ENCODE results near the gene KLRC1. TPM values are rescaled to one million over a fixed set of nuclear protein-coding genes. Genes with fewer than 3 reads are reported as not detected.
A peak's percentile ranks its signal among the peaks of the same experiment; 100 is the strongest.
"Not testable (repeated sequence)": the region's sequence is repeated elsewhere in the genome, so short reads cannot be mapped to it uniquely, and the experiment has no call there.

The KLRC1 gene
- 0.71 TPM in 1 of 2 replicates, not detected in the other for total RNA-seq (2014; rRNA removed; shearing (Covaris generic))
- polyA plus RNA-seq (2015; cell fraction: cytosol; rRNA removed), result 0.11 TPM in 1 of 2 replicates, not detected in the other
- polyA plus RNA-seq (2015; cell fraction: nucleus; rRNA removed), result 0.32 TPM in 1 of 2 replicates, not detected in the other

- DNase-seq (ENCODE audit: low read depth), result peak; percentile 45
These were observed at the start of gene KLRC1 for GRCh38 chr12:10453156-10453555. Gene KLRC1 (minus strand): TSS chr12:10453377. CDS start chr12:10451156, 2,221 bp downstream.

DNA sequence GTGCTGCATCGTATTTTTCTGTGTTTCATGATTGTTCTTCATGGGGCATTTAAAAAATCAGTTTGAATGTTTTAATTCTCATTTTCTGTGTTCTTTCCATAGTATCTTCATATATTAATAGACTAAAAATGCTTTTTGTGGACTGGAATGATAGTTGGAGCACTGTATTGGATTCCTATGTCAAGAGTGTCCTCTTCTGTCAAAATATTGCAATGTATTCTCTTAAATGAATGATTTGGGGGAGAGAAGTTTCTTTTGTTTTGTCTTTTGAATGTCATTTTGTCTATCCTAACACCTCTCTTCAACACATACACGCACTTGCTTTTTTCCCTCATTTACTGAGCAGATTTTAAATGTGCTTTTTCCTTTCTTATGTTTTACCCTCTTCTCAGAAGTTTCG, 47.9 kb upstream of the KLRC1 start:
- peak; percentile 29 for DNase-seq (ENCODE audit: low read depth)

- no peak for DNase-seq (ENCODE audit: low read depth)
These were observed 44.9 kb upstream of the KLRC1 start for GRCh38 chr12:10498042-10498441.

- peak; percentile 6 for DNase-seq (ENCODE audit: low read depth)
These were observed 44.4 kb upstream of the KLRC1 start for GRCh38 chr12:10497602-10498001.

GRCh38 chr12:10491766-10492165, 38.6 kb upstream of the KLRC1 start:
- DNase-seq (ENCODE audit: low read depth), result no peak

GRCh38 chr12:10487328-10487727, 34.2 kb upstream of the KLRC1 start:
- DNase-seq (ENCODE audit: low read depth), result not testable (repeated sequence)

- not testable (repeated sequence) for DNase-seq (ENCODE audit: low read depth)
These were observed 28.7 kb upstream of the KLRC1 start for GRCh38 chr12:10481901-10482300.

DNA sequence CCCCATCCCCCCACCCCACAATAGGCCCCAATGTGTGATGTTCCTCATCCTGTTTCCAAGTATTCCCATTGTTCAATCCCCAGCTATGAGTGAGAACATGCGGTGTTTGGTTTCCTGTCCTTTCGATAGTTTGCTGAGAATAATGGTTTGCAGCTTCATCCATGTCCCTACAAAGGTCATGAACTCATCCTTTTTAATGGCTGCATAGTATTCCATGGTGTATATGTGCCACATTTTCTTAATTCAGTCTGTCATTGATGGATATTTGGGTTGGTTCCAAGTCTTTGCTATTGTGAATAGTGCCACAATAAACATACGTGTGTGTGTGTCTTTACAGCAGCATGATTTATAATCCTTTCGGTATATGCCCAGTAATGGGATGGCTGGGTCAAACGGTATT, 19.6 kb upstream of the KLRC1 start:
- not testable (repeated sequence) for DNase-seq (ENCODE audit: low read depth)

DNA sequence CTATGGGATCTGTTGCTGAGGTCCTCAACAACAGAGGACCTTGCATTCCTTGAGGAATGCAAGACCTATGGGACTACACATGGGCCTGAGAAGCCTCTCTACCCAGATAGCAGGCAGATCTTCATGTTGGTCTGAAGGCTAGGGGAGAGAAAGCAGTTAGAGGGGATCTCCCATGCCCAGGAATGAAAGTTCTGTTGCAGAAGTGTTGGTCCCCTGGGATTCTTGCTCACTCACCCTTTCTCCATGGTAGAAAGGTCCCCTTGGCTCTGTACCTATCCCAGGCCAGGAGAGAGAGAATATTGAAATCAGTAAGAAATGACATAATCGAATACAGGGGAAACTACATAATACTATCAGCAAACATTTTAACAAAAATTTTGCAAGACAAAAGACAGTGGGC, 16.5 kb upstream of the KLRC1 start:
- DNase-seq (ENCODE audit: low read depth), result no peak

DNA sequence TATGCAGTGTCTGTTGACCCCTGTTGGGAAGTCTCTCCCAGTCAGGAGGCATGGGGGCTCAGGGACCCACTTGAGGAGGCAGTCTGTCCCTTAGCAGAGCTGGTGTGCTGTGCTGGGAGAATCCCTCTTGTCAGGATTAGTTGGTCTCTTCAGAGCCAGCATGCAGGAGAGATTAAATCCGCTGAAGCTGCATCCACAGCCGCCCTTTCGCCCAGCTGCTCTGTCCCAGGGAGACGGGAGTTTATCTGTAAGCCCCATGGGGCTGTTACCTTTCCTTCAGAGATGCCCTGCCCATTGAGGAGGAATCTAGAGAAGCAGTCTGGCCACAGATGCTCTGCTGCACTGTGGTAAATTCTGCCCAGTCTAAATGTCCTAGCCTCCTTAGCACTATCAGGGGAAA, 13.1 kb upstream of the KLRC1 start:
- no peak for DNase-seq (ENCODE audit: low read depth)

GRCh38 chr12:10457760-10458159, 4.6 kb upstream of the KLRC1 start:
- no peak for DNase-seq (ENCODE audit: low read depth)

- DNase-seq (ENCODE audit: low read depth), result no peak
These were observed 3.7 kb upstream of the KLRC1 start for GRCh38 chr12:10456856-10457255.

GRCh38 chr12:10455766-10456165, 2.6 kb upstream of the KLRC1 start:
- DNase-seq (ENCODE audit: low read depth), result no peak

- DNase-seq (ENCODE audit: low read depth), result peak; percentile 6
These were observed 1.4 kb upstream of the KLRC1 start for GRCh38 chr12:10454531-10454930.

DNA sequence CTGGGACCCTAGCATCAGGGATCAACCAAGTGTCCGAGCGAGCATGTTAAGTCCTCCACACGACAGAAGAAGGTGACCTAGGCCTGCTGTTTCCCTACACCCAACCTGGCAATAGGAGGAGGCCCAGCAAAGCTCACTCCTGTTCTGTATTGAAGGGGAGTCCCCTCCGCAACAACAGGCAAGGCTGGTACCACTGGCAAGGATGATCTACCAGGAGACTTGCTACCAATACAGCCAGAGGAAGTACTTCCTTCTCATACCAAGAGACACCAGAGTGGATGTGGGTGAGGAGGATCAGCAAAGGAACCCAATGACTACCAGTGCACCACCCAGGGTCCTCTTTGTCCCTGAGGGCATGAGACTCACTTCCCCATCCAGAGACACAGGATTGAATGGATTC, 4.9 kb downstream of the KLRC1 start:
- no peak for DNase-seq (ENCODE audit: low read depth)

DNA sequence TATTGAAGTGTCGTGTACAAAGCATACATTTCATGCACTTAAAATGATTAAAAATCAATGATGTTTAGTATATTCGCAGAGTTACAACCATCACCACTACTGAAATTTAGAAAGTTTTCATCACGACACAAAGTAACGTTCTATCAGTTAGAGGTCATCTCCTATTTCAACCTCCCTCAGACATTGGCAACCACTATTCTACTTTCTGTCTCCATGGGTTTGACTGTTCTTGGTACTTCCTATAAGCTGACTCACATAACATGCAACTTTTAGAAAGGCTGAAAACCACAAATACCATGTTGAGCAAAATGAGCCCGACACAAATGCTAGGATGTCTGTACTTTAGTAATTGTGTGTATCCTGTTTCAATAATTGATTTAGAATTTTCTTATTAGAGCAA, 7.1 kb downstream of the KLRC1 start:
- DNase-seq (ENCODE audit: low read depth), result peak; percentile 41

GRCh38 chr12:10441144-10441543, 12.0 kb downstream of the KLRC1 start:
- DNase-seq (ENCODE audit: low read depth), result not testable (repeated sequence)

GRCh38 chr12:10439608-10440274, 13.4 kb downstream of the KLRC1 start:
- peak; percentile 36 for DNase-seq (ENCODE audit: low read depth)

- not testable (repeated sequence) for DNase-seq (ENCODE audit: low read depth)
These were observed 15.6 kb downstream of the KLRC1 start for GRCh38 chr12:10437601-10438000.

GRCh38 chr12:10435816-10436215, 17.4 kb downstream of the KLRC1 start, which contains the start of gene KLRC2:
Gene KLRC2 (minus strand): TSS chr12:10436010. CDS start chr12:10435986, 24 bp downstream.
- DNase-seq (ENCODE audit: low read depth), result peak; percentile 82

DNA sequence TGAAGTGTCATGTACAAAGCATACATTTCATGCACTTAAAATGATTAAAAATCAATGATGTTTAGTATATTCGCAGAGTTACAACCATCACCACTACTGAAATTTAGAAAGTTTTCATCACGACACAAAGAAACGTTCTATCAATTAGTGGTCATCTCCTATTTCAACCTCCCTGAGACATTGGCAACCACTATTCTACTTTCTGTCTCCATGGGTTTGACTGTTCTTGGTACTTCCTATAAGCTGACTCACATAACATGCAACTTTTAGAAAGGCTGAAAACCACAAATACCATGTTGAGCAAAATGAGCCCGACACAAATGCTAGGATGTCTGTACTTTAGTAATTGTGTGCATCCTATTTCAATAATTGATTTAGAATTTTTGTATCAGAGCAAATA, 22.6 kb downstream of the KLRC1 start:
- DNase-seq (ENCODE audit: low read depth), result peak; percentile 50

DNA sequence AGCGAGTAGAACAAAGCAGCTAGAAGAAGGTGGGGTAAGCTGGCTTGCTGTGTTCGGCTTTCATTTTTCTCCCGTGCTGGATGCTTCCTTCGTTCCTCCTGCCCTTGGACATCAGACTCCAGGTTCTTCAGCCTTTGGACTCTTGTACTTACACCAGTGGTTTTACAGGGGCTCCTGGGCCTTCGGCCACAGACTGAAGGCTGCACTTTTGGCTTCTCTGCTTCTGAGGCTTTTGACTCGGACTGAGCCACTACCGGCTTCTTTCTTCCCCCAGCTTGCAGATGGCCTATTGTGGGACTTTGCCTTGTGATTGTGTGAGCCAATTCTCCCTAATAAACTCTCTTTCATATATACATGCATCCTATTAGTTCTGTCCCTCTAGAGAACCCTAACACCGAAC, 27.2 kb downstream of the KLRC1 start:
- not testable (repeated sequence) for DNase-seq (ENCODE audit: low read depth)

- DNase-seq (ENCODE audit: low read depth), result peak; percentile 11
These were observed 28.8 kb downstream of the KLRC1 start for GRCh38 chr12:10424260-10424899.

Measured in HT1080 (cell line).